Trophoblast cell (in vitro differentiated cells and primary cell): ENCODE results near the gene FGR.
A peak's percentile ranks its signal among the peaks of the same experiment; 100 is the strongest.
"Not testable (repeated sequence)": the region's sequence is repeated elsewhere in the genome, so short reads cannot be mapped to it uniquely, and the experiment has no call there.

Source experiments
- DNase-seq, 2 donors: peaks; one replicate each; pipeline ENCODE4 v3.0.0-alpha.2; 2016
- H2AFZ ChIP-seq: 2 replicates; pipeline ENCODE4 v1.6.1; 2013; ENCODE audit warnings: low read length, moderate library complexity, mild to moderate bottlenecking; ENCODE audit not compliant: insufficient read depth, poor library complexity
- H2AK5ac ChIP-seq: 2 replicates; pipeline ENCODE4 v1.6.1; 2013; ENCODE audit warnings: mild to moderate bottlenecking, low read length
- H2BK120ac ChIP-seq: 2 replicates; pipeline ENCODE4 v1.6.1; 2013; ENCODE audit warnings: low read length, mild to moderate bottlenecking, moderate library complexity; ENCODE audit not compliant: insufficient read depth, poor library complexity
- H2BK12ac ChIP-seq: 2 replicates; pipeline ENCODE4 v1.6.1; 2013; ENCODE audit warnings: mild to moderate bottlenecking, low read length, moderate library complexity
- H2BK5ac ChIP-seq: 2 replicates; pipeline ENCODE4 v1.6.1; 2013; ENCODE audit warnings: low read length, low read depth, moderate library complexity, mild to moderate bottlenecking; ENCODE audit not compliant: poor library complexity
- H3K14ac ChIP-seq: 2 replicates; pipeline ENCODE4 v1.6.1; 2013; ENCODE audit warnings: mild to moderate bottlenecking, low read length
- H3K18ac ChIP-seq: 2 replicates; pipeline ENCODE4 v1.6.1; 2013; ENCODE audit warnings: mild to moderate bottlenecking, low read length
- H3K23ac ChIP-seq: 2 replicates; pipeline ENCODE4 v1.6.1; 2013; ENCODE audit warnings: low read length
- H3K27ac ChIP-seq: 2 replicates; pipeline ENCODE4 v1.5.1; 2013; ENCODE audit warnings: low read depth, mild to moderate bottlenecking, inconsistent platforms, low read length, moderate library complexity
- H3K27me3 ChIP-seq: 2 replicates; pipeline ENCODE4 v1.6.1; 2013; ENCODE audit warnings: inconsistent platforms, mild to moderate bottlenecking, low read length, moderate library complexity; ENCODE audit not compliant: insufficient read depth
- H3K36me3 ChIP-seq, 2 experiments: 1 replicate in 1 of 2; 2 replicates in 1 of 2; pipeline ENCODE4 v1.6.1; 2013; ENCODE audit warnings: low read length in 2 of 2, mild to moderate bottlenecking in 2 of 2, moderate library complexity in 1 of 2; ENCODE audit not compliant: insufficient read depth in 2 of 2, control insufficient read depth in 1 of 2
- H3K4ac ChIP-seq: 2 replicates; pipeline ENCODE4 v1.6.1; 2013; ENCODE audit warnings: low read depth, mild to moderate bottlenecking, low read length, moderate library complexity
- H3K4me1 ChIP-seq, 2 experiments: 1 replicate in 1 of 2; 2 replicates in 1 of 2; pipeline ENCODE4 v1.6.1; 2013; ENCODE audit warnings: low read length in 2 of 2, mild to moderate bottlenecking in 2 of 2, moderate library complexity in 1 of 2; ENCODE audit not compliant: insufficient read depth in 2 of 2, control insufficient read depth in 1 of 2
- H3K4me2 ChIP-seq: 2 replicates; pipeline ENCODE4 v1.6.1; 2013; ENCODE audit warnings: inconsistent platforms, mild to moderate bottlenecking, low read length, moderate library complexity
- H3K4me3 ChIP-seq: 2 replicates; pipeline ENCODE4 v1.5.1; 2013; ENCODE audit warnings: mild to moderate bottlenecking, low read depth, low read length, inconsistent platforms
- H3K79me1 ChIP-seq: one replicate; pipeline ENCODE4 v1.6.1; 2013; ENCODE audit warnings: low read length
- H3K79me2 ChIP-seq: 2 replicates; pipeline ENCODE4 v1.6.1; 2013; ENCODE audit warnings: low read length, mild to moderate bottlenecking; ENCODE audit not compliant: control insufficient read depth, insufficient read depth, poor library complexity
- H3K9ac ChIP-seq: 2 replicates; pipeline ENCODE4 v1.6.1; 2013; ENCODE audit warnings: mild to moderate bottlenecking, low read length
- H3K9me3 ChIP-seq: 2 replicates; pipeline ENCODE4 v1.6.1; 2013; ENCODE audit warnings: low read depth, mild to moderate bottlenecking, control low read depth, inconsistent platforms, low read length; ENCODE audit not compliant: insufficient read depth
- H4K12ac ChIP-seq: 2 replicates; pipeline ENCODE4 v1.6.1; 2013; ENCODE audit warnings: low read depth, mild to moderate bottlenecking, low read length, moderate library complexity
- H4K8ac ChIP-seq: 2 replicates; pipeline ENCODE4 v1.6.1; 2013; ENCODE audit warnings: low read depth, mild to moderate bottlenecking, low read length, moderate library complexity
- H4K91ac ChIP-seq: one replicate; pipeline ENCODE4 v1.6.1; 2013; ENCODE audit warnings: low read depth, mild to moderate bottlenecking, low read length, moderate library complexity
- WGBS: extraction: QIAGEN DNeasy Blood & Tissue Kit; methylation state at CpG from one replicate; pipeline ENCODE4 v1.1.7; 2013; ENCODE audit warnings: missing lambda C conversion rate; ENCODE audit not compliant: insufficient read length, insufficient coverage; ENCODE audit errors: extremely low coverage; 5-methylcytosine and 5-hydroxymethylcytosine counted together

Gene FGR

GRCh38 chr1:27627733-27628132, 7.3 kb downstream of the FGR start:
- H3K79me2 ChIP-seq, H3K79me1 ChIP-seq, H4K12ac ChIP-seq, H4K8ac ChIP-seq, H3K9ac ChIP-seq, H3K27ac ChIP-seq, H3K23ac ChIP-seq, H3K27me3 ChIP-seq, H2BK5ac ChIP-seq, H3K4me2 ChIP-seq, H3K18ac ChIP-seq, H3K4me1 ChIP-seq, DNase-seq, H4K91ac ChIP-seq, H3K14ac ChIP-seq, H3K9me3 ChIP-seq, H3K4me3 ChIP-seq, H2BK12ac ChIP-seq, H3K4ac ChIP-seq, H2BK120ac ChIP-seq, H3K36me3 ChIP-seq, H2AFZ ChIP-seq, H2AK5ac ChIP-seq: not testable (repeated sequence)
- no CpG with 5 or more reads among the region's 4 CpGs for WGBS

GRCh38 chr1:27627061-27627460, 7.9 kb downstream of the FGR start:
- Histone ChIP-seq H3K9me3 (no peaks in the 10 kb centered on the region), H3K36me3 (no peaks in the 10 kb centered on the region), H2BK5ac (no peak overlapping the region), H3K4me2 (no peak overlapping the region), H2AFZ (no peak overlapping the region), H3K4me1 (no peaks in the 10 kb centered on the region), H3K79me1 (no peaks in the 10 kb centered on the region), H2BK12ac (no peak overlapping the region), H3K27me3 (no peaks in the 10 kb centered on the region), H3K27ac (no peak overlapping the region), H3K23ac (no peak overlapping the region), H3K4me3 (no peak overlapping the region), H4K91ac (no peak overlapping the region), H4K8ac (no peak overlapping the region), H4K12ac (no peak overlapping the region), H2AK5ac (no peak overlapping the region), H3K4ac (no peak overlapping the region), H3K18ac (no peak overlapping the region), H3K9ac (no peak overlapping the region), H3K14ac (no peak overlapping the region), H2BK120ac (no peak overlapping the region), H3K79me2 (no peaks in the 10 kb centered on the region)
- no peak for DNase-seq
- WGBS: no CpG with 5 or more reads among the region's 5 CpGs

- Histone ChIP-seq H3K9ac (no peak overlapping the region), H3K18ac (no peak overlapping the region), H3K36me3 (no peaks in the 10 kb centered on the region), H3K27me3 (no peaks in the 10 kb centered on the region), H3K9me3 (no peaks in the 10 kb centered on the region), H3K14ac (no peak overlapping the region), H2BK5ac (no peak overlapping the region), H4K91ac (no peak overlapping the region), H3K79me2 (no peaks in the 10 kb centered on the region), H4K8ac (no peak overlapping the region), H3K23ac (no peak overlapping the region), H3K4me1 (no peaks in the 10 kb centered on the region), H2BK120ac (no peak overlapping the region), H2AFZ (no peak overlapping the region), H2BK12ac (no peak overlapping the region), H3K27ac (no peak overlapping the region), H2AK5ac (no peak overlapping the region), H3K4me2 (no peak overlapping the region), H3K79me1 (no peaks in the 10 kb centered on the region), H4K12ac (no peak overlapping the region), H3K4me3 (no peak overlapping the region), H3K4ac (no peak overlapping the region)
- DNase-seq: peak in 1 of 2 donors; percentile 33
- no CpG with 5 or more reads among the region's 11 CpGs for WGBS
These were observed 8.7 kb downstream of the FGR start for GRCh38 chr1:27626031-27626935.

- Histone ChIP-seq H3K27me3 (no peaks in the 10 kb centered on the region), H3K4ac (no peak overlapping the region), H3K23ac (no peak overlapping the region), H3K4me3 (no peak overlapping the region), H3K27ac (no peak overlapping the region), H3K9me3 (no peaks in the 10 kb centered on the region), H3K14ac (no peak overlapping the region), H3K9ac (no peak overlapping the region), H2BK5ac (no peak overlapping the region), H3K79me2 (no peaks in the 10 kb centered on the region), H3K18ac (no peak overlapping the region), H3K4me1 (no peaks in the 10 kb centered on the region), H2AK5ac (no peak overlapping the region), H4K91ac (no peak overlapping the region), H3K36me3 (no peaks in the 10 kb centered on the region), H2BK12ac (no peak overlapping the region), H3K4me2 (no peak overlapping the region), H2AFZ (no peak overlapping the region), H2BK120ac (no peak overlapping the region), H4K12ac (no peak overlapping the region), H4K8ac (no peak overlapping the region), H3K79me1 (no peaks in the 10 kb centered on the region)
- DNase-seq: no peak
- WGBS: no CpG with 5 or more reads among the region's 7 CpGs
These were observed 10.4 kb downstream of the FGR start for GRCh38 chr1:27624467-27625178.
